NCI-H446 treated with DMSO at 0.1 percent for 48 hours (cell line): ENCODE data around the gene LYPD1.

Experiments used
- DNase-seq: peaks from one replicate; lab custom pipeline; 2025; lab: John Stamatoyannopoulos, UW

LYPD1 gene

GRCh38 chr2:132632000-132632649, 37.9 kb downstream of the LYPD1 start:
- no peak for DNase-seq

GRCh38 chr2:132627536-132627935, 42.5 kb downstream of the LYPD1 start:
- DNase-seq: no peak

- no peak for DNase-seq
Measured at GRCh38 chr2:132623096-132623839, 46.7 kb downstream of the LYPD1 start.

- DNase-seq: no peak
Measured at GRCh38 chr2:132621131-132621875, 48.7 kb downstream of the LYPD1 start.

GRCh38 chr2:132620115-132620514, 49.9 kb downstream of the LYPD1 start:
- no peak for DNase-seq

GRCh38 chr2:132618734-132619133, 51.3 kb downstream of the LYPD1 start:
- DNase-seq: no peak

GRCh38 chr2:132617989-132618388, 52.0 kb downstream of the LYPD1 start:
- DNase-seq: no peak

- no peak for DNase-seq
Measured at GRCh38 chr2:132615329-132616085, 54.5 kb downstream of the LYPD1 start.

- no peak for DNase-seq
Measured at GRCh38 chr2:132611719-132612118, 58.3 kb downstream of the LYPD1 start.

- DNase-seq: no peak
Measured at GRCh38 chr2:132609101-132609890, 60.7 kb downstream of the LYPD1 start.

GRCh38 chr2:132608311-132608710, 61.7 kb downstream of the LYPD1 start:
- no peak for DNase-seq

GRCh38 chr2:132607426-132608090, 62.4 kb downstream of the LYPD1 start:
- DNase-seq: no peak

GRCh38 chr2:132606649-132607048, 63.4 kb downstream of the LYPD1 start:
- no peak for DNase-seq

GRCh38 chr2:132605236-132606180, 64.5 kb downstream of the LYPD1 start:
- no peak for DNase-seq

GRCh38 chr2:132604561-132604960, 65.4 kb downstream of the LYPD1 start:
- no peak for DNase-seq

GRCh38 chr2:132599556-132599955, 70.4 kb downstream of the LYPD1 start:
- no peak for DNase-seq

GRCh38 chr2:132598536-132598935, 71.5 kb downstream of the LYPD1 start:
- DNase-seq: no peak

GRCh38 chr2:132597831-132598230, 72.2 kb downstream of the LYPD1 start:
- DNase-seq: no peak

- DNase-seq: no peak
Measured at GRCh38 chr2:132597166-132597565, 72.8 kb downstream of the LYPD1 start.

GRCh38 chr2:132595693-132596092, 74.3 kb downstream of the LYPD1 start:
- DNase-seq: no peak
